ENCODE measurements around the gene CYP4F2.
"Not testable (repeated sequence)": the region's sequence is repeated elsewhere in the genome, so short reads cannot be mapped to it uniquely, and the experiment has no call there.

DNA sequence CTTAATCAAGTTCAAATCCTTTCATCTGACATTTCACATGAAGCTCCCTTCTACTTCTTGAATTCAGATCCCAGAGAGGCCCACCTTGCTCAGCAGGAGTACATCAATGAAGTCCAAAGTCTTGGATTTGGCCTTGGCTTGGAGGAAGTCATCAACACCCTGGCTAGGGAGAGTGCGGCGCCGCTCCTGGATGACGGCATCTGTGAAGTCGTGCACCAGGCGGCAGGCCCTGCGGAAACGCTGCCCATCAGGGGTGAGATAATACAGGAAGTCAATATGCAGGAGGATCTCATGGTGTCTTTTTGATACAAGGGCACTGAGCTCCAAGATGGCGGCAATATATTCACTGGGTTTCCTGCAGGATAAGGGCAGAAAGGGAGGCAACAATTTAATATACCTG, 8.5 kb downstream of the CYP4F2 start:
- TF ChIP-seq MAX (IDR thresholded peaks at IDR 0.05); TAF1 (conservative IDR thresholded peaks at IDR 0.05): not testable (repeated sequence)

Measured in liver (tissue), 2 donors.